HG03175 (cell line): ENCODE data around the gene MARCO.

Experiments used
- ATAC-seq: cut with Tn5 transposase; IDR thresholded peaks from one replicate; pipeline ENCODE4 v1.9.1; 2021; ENCODE audit warnings: mild to moderate bottlenecking, moderate library complexity; ENCODE audit not compliant: unreplicated experiment

MARCO gene, protein sequence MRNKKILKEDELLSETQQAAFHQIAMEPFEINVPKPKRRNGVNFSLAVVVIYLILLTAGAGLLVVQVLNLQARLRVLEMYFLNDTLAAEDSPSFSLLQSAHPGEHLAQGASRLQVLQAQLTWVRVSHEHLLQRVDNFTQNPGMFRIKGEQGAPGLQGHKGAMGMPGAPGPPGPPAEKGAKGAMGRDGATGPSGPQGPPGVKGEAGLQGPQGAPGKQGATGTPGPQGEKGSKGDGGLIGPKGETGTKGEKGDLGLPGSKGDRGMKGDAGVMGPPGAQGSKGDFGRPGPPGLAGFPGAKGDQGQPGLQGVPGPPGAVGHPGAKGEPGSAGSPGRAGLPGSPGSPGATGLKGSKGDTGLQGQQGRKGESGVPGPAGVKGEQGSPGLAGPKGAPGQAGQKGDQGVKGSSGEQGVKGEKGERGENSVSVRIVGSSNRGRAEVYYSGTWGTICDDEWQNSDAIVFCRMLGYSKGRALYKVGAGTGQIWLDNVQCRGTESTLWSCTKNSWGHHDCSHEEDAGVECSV

DNA sequence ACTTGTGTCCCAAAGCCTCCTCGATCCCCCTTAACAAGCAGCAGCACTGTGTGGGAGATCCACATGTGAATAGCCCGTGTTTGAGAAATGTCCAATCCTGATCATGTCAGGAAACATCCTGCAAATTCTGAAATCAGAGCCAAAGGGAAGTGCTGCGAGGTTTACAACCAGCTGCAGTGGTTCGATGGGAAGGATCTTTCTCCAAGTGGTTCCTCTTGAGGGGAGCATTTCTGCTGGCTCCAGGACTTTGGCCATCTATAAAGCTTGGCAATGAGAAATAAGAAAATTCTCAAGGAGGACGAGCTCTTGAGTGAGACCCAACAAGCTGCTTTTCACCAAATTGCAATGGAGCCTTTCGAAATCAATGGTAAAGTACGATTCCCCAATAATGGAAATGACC, at the start of gene MARCO:
MARCO (plus strand) TSS at position 164 of the 400 bp plus-strand sequence; CDS start at position 271, 107 bp downstream.
- no peak for ATAC-seq

DNA sequence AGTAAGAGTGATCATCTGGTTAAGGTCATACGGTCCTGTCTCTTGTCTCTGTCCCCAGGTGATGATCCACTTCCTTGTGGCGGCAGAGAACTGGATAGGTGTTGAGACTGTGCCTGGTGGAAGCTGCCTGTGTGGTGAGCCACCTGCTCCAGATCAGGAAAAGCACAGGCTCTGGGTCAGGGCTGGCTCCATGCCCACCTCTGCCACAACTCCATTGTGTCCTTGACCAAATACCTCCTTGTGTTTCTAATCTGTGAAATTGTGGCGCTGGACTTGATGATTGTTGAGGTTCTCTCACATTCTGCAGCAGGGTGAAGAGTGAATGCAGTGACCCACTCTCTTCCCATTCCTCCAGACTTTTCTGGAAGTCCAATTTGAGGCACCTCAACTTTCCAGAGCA, 48.9 kb upstream of the MARCO start:
- no peak for ATAC-seq

DNA sequence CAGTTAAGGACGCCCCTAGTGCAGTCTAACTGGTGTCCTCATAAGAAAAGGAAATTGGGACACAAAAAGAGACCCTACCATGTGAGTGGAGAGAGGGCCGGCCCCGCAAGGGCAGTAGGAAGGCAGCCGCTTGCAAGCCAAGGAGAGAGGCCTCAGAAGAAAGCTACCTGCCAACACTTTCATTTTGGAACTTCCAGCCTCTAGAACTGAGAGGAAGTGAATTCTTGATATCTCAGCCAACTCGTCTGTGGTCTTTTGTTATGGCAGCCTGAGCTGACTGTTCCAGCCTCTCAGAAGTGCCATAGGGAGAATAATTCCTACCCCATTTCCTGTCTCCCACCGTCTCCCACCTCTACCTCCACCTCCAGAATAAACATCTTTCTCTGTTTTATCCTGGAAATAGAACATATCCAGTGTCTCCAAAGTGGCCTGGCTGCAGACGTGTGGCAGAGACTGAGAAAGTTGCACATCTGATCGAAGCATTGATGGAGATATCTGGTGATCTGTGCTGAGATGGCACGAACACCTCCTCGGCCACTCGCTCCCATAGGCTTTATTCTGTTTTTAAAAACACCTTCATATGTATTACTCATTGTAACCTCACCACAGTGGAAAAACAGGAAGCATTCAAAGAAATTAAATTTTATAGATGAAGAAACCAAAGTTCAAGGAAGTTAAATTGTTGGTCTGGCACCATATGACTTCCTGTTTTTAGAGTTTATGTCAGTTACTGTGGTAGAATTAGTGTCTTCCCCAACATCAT, 39.5 kb upstream of the MARCO start:
- no peak for ATAC-seq

DNA sequence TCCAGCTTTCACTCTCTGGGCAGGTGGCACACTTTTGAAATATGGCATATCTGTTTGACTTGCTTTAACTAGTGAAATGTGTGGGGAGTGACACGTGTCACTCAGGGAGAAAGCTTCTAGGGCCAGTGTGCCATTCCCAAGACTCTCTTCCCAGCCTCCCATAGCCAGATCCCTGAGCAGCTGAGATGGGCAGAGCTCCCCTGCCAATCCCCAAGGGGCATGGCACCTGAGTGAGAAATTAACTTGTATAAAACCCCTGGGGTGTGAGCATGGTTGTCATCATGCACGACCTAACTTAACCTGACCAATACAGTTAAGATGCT, 39.0 kb upstream of the MARCO start:
- ATAC-seq, result no peak

DNA sequence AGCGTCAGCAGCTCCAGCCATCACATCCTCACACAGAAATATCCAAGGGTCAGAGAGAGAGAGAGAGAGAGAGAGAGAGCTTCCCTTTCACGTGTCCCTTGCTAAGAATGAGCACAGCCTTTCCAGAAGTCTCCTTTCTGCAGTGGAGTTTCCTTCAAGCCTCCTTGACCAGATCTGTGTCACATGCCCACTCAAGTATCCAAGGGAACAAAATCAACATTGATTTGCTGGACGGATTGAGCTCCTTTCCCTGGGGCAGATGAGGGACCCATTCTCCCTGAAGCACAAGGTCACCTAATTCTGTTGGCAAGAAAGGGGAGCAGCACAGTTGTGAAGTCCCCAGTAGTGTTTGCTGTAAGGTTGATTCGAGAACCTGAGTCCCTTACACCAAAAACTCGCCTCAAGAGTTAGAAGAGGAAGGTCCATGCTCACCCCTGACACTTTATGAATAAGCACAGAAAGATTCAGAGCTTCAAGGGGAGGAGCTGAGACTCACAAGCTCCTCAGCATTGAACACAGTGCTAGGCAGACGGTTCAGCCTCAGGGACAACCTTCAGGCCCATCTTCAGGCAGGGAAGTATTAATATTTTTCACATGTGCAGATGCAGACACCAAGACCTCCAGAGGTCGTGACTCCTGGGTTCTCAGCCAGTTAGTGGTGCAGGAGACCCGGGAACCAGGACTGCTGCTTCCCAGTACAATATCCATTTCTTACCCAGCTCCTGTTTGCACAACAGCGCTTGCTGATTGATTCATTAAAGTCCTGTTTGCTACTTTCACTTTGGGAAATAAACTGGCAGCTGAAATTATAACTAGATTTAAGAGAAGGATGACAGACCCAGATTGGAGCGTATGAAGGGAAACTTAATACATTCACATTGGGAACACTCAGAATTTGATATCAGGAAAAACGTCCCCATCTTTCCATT, 38.2 kb upstream of the MARCO start:
- no peak for ATAC-seq

DNA sequence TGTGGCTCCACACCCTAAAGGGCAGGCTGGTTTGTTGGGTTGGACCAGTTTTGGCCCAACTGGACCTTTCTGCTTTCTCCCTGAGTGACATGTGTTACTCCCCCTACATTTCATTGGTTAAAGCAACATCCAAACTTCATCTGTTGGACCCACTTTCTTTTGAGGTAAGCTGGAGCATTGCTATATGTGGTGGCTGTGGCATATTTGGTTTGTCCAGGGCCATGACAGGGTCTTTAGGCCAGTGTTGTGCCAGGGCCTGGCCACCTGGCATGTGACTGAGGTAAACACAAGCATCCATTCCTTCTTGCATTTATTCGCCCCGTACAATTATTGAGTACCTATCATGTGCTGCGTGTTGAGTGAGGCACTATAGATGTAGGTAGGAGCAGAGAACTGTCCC, 36.8 kb upstream of the MARCO start:
- ATAC-seq, result no peak

DNA sequence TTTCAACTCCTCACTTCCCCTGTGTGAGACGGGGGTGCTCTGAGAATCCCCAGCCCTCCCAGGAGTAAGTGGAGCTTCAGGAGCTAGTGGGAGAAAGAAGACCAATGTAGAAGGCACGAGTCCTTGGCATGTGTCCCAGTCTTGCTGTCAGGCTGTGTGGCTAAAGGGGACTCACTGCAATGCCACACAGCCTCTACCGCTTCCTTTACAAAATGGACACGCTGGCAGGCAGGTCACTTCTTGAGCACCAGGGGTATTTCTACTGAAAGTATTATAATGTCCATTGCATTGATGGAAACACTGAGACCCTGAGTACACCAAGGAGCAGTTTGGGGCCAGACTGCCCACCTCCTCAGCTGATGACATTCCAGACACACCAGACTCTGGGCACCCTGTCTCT, 35.8 kb upstream of the MARCO start:
- no peak for ATAC-seq

DNA sequence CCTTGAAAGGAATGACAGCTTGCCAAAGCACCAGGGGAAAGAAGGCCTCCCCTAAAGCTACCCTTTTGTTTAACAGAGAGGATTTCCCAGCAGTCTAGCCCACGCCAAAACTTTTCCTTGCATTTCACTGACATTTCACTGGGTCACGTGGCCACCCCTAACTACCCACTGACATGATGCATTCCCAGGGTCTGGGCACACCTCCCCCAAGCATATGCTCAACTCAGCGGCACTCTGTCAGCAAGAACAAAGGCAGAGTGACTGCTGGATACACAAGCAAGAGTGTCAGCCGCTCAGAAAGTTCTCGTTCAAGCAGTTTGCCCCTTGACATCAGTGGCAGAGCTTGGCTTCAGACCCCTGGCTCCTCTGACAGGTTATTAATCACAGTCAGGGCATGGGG, 34.2 kb upstream of the MARCO start:
- no peak for ATAC-seq

DNA sequence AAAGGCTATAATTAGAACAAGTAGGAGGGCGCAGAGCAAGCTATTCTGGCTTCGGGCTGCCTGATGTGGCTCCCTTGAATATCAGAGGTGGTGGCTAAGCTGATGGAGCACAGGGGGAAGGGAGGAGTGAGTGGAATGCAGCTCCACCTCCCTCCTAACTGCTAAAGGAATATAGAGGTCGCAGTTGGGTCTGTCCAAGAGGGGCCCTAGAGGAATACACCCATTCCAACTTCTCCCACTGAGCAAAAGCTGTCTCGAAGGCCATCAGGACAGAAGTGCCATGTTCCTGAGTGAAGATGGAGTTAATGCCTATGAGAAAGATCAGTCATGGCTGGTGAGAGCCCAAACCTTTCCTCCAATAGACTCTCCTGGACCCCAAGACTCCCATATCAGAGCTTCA, 32.8 kb upstream of the MARCO start:
- ATAC-seq, result no peak

DNA sequence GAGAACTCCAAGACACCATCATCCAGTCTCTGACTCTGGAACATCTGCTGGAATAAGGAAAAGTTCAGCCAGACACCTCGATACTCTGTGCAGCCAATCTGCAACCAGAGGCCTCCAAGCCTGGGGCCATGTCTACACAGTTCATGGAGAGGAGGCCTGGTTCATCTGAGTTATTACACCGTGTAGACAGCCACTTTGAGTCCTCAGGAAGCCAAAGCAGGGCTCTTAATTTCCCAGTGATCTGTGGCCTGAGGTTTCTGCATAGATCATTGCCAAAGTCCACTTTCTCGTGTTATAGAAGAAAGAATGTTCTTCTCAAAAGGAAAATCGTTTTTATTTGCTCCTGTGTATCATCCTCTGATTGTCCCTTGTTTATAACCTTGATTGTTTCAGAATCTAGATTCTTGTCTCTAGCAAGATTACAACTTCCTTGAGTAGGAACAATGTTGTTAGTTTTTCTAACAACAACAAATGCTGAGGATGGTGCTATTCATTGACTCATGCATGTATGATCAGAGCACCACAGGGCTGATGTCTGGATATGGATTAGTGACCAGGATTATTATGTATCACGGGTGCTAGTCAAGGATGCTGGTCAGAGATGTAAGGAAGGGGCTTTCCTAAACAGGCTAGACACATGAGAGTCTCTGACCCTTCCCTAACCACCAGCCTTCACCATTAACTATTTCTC, 30.7 kb upstream of the MARCO start:
- no peak for ATAC-seq

DNA sequence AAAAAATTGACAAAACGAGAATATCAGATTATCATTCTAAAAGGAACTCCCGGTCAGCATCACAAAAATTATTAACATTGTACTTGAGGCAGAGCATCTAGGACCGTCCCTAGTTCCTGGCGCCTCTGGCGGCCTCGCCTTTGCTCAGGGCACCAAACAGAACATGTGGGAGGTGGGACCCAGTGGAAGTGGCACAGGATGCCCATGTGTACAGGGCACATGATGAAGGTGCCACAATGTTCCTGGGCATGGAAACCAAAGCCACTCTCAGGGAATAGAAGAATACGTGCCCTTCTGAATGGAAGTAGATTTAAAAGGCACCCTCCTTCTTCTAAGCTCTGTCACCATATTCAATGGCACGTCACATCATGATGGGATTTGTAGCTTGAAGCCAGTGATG, 30.1 kb upstream of the MARCO start:
- no peak for ATAC-seq

DNA sequence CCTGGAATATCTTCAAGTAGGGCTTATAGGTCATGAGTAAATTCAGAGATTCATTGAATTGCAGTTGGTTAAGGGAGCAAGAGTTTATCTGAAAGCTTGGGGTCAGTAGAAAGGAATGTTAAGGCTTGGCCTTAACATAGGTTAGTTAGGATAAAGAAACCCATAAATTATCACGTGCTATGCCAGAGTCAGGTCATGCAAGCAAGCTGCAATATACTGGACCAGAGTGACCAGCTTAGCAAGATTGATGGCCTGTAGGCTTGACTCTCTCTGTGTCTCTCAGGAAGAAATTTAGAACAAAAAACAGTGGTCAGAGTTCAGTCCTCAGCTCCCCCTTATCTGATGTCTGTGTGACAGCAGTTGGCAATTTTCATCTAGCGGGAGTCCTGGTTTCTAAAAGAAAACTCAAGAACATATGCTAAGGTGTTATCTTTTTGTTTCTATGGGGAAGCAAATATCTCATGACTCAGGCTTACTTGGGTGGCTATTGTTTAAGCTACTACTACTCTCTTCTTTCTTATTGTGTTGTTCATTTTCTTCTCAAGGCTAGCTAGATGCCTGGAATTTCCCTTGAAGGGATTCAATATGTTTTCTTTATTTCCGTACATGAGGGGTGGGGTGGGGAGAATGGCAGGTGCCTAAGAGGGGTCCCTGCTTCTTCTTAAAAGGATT, 28.7 kb upstream of the MARCO start:
- no peak for ATAC-seq

DNA sequence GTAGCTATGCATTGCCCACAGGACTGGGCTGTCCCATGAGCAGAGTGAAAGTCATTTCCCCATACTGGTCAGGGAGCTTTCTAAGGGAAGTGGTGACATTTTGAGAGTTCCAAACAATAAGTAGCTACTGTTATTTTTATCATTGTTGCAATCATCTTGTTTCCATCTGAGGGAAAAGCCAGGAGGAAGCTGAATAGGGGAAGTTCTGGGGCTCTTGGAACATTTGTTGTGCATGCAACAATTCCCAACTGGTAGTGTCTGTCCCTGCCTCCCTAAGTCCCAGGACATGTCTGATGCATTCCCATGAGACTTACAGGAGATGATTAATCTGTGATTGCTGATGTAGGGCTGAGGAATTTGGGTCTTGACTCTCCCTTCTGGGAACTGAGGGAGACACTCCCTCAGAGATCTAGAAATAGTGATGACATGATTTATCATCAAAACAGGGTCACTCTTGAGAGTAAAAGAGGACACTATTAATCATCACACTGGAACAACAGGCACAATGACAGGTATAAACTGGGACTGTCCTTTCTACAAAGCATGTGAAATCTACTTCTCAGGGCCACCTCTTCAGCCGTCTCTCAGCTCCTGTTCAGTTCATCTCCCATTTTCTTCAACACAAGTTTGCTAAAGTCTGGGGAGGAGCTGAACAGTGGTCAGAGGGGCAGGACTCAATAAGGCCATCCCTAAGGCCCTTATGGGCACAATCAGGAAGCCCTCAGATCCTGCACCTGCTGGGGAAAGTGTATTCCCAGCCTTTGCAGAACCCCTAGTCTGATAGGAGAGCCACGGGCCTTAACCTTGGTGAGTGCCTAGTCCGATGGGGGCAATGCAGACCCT, 28.0 kb upstream of the MARCO start:
- no peak for ATAC-seq

DNA sequence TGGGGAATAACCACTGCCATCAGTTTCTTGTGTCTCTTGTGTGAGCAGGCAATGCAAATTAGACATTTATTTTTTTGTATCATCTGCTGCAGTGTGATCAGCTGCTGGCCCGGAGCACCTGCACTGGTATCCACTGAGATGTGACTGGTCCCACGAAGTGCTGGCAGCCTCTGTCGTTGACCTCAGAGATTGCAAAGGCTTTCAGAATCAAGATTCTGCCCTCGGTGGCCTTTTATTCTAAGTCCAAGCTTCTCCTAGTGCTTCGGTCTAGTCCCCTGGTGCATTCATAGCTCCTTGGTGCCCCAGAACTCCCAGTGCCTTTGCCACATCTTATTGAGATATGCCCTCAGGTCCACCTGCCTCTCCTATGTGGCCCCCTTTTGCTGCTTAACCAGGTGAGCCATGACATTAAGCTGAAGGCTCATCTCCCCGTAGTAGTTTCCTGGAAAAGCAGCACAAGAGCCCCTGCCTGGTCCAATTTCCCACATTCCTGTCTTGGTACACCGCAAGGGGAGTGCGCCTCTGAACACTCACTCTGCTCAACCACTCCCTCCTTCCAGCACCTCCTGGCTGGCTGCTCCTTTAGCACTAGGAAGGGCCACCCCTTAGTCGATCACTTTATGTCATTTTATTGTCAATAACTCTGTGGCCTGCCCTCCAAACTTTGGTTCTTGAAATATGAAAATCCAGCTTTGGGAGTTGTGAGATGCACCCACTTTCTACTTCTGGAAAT, 27.1 kb upstream of the MARCO start:
- no peak for ATAC-seq

DNA sequence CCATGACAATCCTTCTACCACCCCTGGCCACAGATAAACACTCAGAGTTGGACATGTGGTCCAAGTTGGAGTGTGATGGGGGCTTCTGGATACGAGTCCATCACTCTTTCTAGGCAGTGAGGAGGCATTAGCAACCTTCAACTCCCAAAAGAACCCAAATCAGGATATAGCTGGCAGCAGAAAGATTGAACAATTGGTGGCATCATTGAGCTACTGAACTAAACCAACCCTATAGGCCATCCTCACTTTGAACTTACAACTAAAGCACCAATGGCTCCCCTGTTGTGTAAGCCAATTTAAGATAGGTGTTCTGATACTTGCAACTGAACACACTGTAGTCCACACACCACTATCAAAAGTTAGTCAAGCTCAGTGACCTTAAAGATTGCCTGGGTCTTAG, 24.0 kb upstream of the MARCO start:
- no peak for ATAC-seq

DNA sequence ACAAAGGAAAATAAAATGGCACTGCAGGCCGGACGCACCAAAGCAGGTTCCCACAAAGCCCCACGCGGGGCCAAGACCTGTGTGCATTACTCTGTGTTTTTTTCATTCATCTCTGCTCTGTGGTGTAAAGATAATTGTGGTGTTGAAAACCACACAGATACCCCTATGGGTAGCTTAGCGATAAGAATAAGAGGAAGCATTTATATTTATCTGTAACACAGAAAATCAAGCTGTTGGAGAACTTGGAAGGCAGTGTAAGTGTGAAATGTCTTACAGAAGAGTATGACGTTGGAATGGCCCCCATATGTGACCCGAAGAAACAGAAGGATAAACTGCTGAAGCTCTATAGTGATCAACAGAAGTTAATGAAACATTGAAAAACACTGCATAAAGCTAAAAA, 20.3 kb upstream of the MARCO start:
- ATAC-seq, result no peak

DNA sequence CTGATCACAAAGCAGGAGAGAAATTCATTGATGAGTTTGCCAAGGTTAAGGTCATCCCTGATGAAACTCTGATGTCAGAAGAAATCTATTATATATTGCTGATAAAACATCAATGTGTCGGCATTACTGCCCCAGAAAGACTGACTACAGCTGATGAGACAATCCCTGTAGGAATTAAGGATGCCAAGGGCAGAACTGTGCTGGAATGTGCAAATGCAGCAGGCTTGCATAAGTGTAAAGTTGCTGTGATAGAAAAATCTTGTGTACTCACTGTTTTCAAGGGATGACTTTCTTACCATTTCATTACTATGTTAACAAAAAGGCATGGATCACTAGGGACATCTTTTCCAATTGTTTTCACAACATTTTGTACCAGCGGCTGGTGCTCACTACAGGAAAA, 19.7 kb upstream of the MARCO start:
- ATAC-seq, result no peak

DNA sequence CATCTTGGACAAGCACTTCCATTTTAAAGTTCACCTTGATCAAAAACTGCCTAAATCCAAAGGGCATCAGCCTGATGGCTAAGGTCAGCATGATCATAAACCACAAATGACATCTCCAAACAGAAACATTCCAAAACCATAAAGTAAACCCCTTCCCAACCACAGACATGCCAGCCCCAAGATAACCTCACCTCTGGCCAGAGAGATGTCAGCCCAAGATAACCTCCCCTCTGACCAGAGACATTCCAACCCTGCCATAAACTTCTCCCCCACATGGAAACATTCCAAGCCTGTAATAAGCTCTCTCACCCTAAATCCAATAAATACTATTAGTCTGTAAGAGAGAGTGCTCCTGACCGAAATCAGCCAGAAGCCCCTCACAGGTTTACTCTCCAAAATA, 18.6 kb upstream of the MARCO start:
- ATAC-seq, result no peak

DNA sequence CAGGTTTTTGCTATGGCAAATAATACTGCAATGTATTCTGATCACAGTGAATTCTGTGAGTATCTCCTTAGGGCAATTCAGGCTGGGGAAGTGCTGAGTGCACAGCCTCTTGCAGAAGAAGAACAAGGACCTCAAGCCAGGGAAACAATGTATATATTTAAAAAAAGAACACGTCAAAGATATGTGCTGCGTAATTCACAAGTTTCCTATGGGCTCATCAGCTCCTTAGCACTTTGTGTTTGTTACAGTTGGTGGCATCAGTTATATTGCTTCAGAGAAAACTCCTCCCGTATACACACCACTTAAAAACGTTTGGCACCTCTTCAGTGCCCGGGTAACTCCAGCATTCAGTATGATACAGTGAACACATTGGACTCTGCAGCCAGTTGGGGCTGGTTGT, 16.5 kb upstream of the MARCO start:
- no peak for ATAC-seq
